K562 (cell line): ENCODE measurements around the gene LHX3. TPM values are rescaled to one million over a fixed set of nuclear protein-coding genes. Genes with fewer than 3 reads are reported as not detected.
A peak's percentile ranks its signal among the peaks of the same experiment; 100 is the strongest.

Experiments
- ATAC-seq: fragments of 200-7000 bp; cut with Tn5 transposase; 3 replicates; pipeline ENCODE4 v1.9.1; 2020; ENCODE audit warnings: moderate library complexity
- BruUV-seq: library from RNA; stranded (reverse); fragments of 400-500 nt; replicated peaks from 2 replicates; lab custom pipeline; 2021; lab: Mats Ljungman, UMichigan
- CTCF ChIA-PET: fragments of 300-600 bp; formaldehyde crosslinking; extraction: SDS; loops from one replicate; lab custom pipeline; 2021; ENCODE audit warnings: low intra/inter-chr PET ratio; lab: Yijun Ruan, JAX
- POLR2A ChIA-PET: fragments of 300-600, 350-650 bp; sonication (Branson Sonifier 250); formaldehyde crosslinking; extraction: SDS; loops from one replicate; lab custom pipeline; 2021; ENCODE audit warnings: antibody characterized with exemption, inconsistent platforms; lab: Yijun Ruan, JAX
- DNase-seq, 4 experiments: peaks; one replicate each; pipeline versions ENCODE4 v3.0.0 to v3.0.0-alpha.2; 2011 to 2018; ENCODE audit warnings: low spot score in 3 of 4, mixed read lengths in 3 of 4; ENCODE audit errors: extremely low read depth in 1 of 4
- FAIRE-seq: peaks from 2 replicates; lab custom pipeline; 2011; peaks lifted over from hg19 to GRCh38; lab: Jason Lieb, UNC
- H2AFZ ChIP-seq: 2 replicates; pipeline ENCODE4 v1.6.0; 2011; ENCODE audit warnings: low read depth, low read length, control low read depth, inconsistent platforms
- H3K27ac ChIP-seq: fragments of 200-600 bp; 3 replicates; pipeline ENCODE4 v1.8.0; 2011; ENCODE audit warnings: low read depth, mild to moderate bottlenecking, control low read depth, inconsistent platforms, low read length, moderate library complexity, mixed read lengths; ENCODE audit errors: extremely low read depth
- H3K27me3 ChIP-seq, 2 experiments: fragments of 300-600 bp in 1 of 2; 2 replicates in 1 of 2; 3 replicates in 1 of 2; pipeline versions ENCODE4 v1.6.0 to v1.8.0; 2011; ENCODE audit warnings: inconsistent platforms in 2 of 2, low read length in 2 of 2, mild to moderate bottlenecking in 1 of 2, mixed read lengths in 1 of 2, moderate library complexity in 1 of 2; ENCODE audit not compliant: control insufficient read depth in 2 of 2, insufficient read depth in 2 of 2
- H3K36me3 ChIP-seq: fragments of 300-600 bp; 3 replicates; pipeline ENCODE4 v1.8.0; 2011; ENCODE audit warnings: mild to moderate bottlenecking, low read length, inconsistent platforms; ENCODE audit not compliant: control insufficient read depth, insufficient read depth
- H3K4me1 ChIP-seq, 2 experiments: fragments of 200-600 bp in 1 of 2; replicated peaks in 1 of 2; 2 replicates in 1 of 2; 3 replicates in 1 of 2; pipeline versions ENCODE4 v1.5.1 to v1.8.0; 2011; ENCODE audit warnings: inconsistent platforms in 2 of 2, low read length in 2 of 2, mild to moderate bottlenecking in 1 of 2, mixed read lengths in 1 of 2, moderate library complexity in 1 of 2; ENCODE audit not compliant: control insufficient read depth in 2 of 2, insufficient read depth in 2 of 2
- H3K4me2 ChIP-seq: 2 replicates; pipeline ENCODE4 v1.6.1; 2011; ENCODE audit warnings: low read length, control low read depth, inconsistent platforms, mixed read lengths; ENCODE audit not compliant: insufficient read depth
- H3K4me3 ChIP-seq: fragments of 200-600 bp; sonication (generic), shearing (Covaris generic); 2 replicates; pipeline ENCODE4 v1.5.1; 2016; ENCODE audit warnings: control low read depth, inconsistent platforms
- H3K79me2 ChIP-seq: fragments of 200-600 bp; 3 replicates; pipeline ENCODE4 v1.8.0; 2011; ENCODE audit warnings: low read length, inconsistent platforms; ENCODE audit not compliant: control insufficient read depth, insufficient read depth
- H3K9ac ChIP-seq, 2 experiments: 2 replicates each; pipeline versions ENCODE4 v1.6.0 to v1.6.1; 2011; ENCODE audit warnings: low read depth in 2 of 2, low read length in 2 of 2, control low read depth in 1 of 2, inconsistent platforms in 1 of 2, mild to moderate bottlenecking in 1 of 2, mixed read lengths in 1 of 2; ENCODE audit not compliant: insufficient read depth in 1 of 2
- H3K9me1 ChIP-seq: one replicate; pipeline ENCODE4 v1.6.0; 2011; ENCODE audit warnings: inconsistent platforms, mild to moderate bottlenecking, low read length, moderate library complexity; ENCODE audit not compliant: control insufficient read depth, insufficient read depth
- H3K9me3 ChIP-seq: replicated peaks from 2 replicates; pipeline ENCODE4 v1.5.1; 2011; ENCODE audit warnings: low read depth, low read length, inconsistent platforms; ENCODE audit not compliant: control insufficient read depth, insufficient read depth
- H4K20me1 ChIP-seq: replicated peaks from 2 replicates; pipeline ENCODE4 v1.6.1; 2011; ENCODE audit warnings: low read length, inconsistent platforms, mixed read lengths; ENCODE audit not compliant: control insufficient read depth, insufficient read depth
- CXXC5 ChIP-seq: fragments of 250-450 bp; sonication (Bioruptor Pico); IDR thresholded peaks from 2 replicates; pipeline ENCODE4 v1.8.0; 2022; ENCODE audit warnings: inconsistent platforms, mild to moderate bottlenecking, moderate library complexity
- GATA2 ChIP-seq: sonication (generic); formaldehyde crosslinking; IDR thresholded peaks from 2 replicates; pipeline ENCODE4 v1.4.0; 2020; ENCODE audit warnings: mild to moderate bottlenecking, missing genetic modification reagents
- JUNB ChIP-seq: fragments of 450-650 bp; formaldehyde crosslinking; conservative IDR thresholded peaks from 2 replicates; pipeline ENCODE4 v1.4.0; 2020; ENCODE audit warnings: mild to moderate bottlenecking
- MAZ ChIP-seq, 2 experiments: fragments of 450-650 bp in 1 of 2; sonication (generic) in 1 of 2; formaldehyde crosslinking; IDR thresholded peaks in 1 of 2; conservative IDR thresholded peaks in 1 of 2; 2 replicates each; pipeline versions ENCODE4 v1.4.0 to v1.5.0; 2020; ENCODE audit warnings: mild to moderate bottlenecking in 1 of 2, missing genetic modification reagents in 1 of 2
- POLR2G ChIP-seq: fragments of 200-400 bp; formaldehyde crosslinking; IDR thresholded peaks from 2 replicates; pipeline ENCODE4 v1.6.1; 2017; ENCODE audit warnings: low read depth, mild to moderate bottlenecking, antibody characterized with exemption, low read length, moderate library complexity
- PYGO2 ChIP-seq: fragments of 450-650 bp; IDR thresholded peaks from 2 replicates; pipeline ENCODE4 v1.6.1; 2016; ENCODE audit warnings: mild to moderate bottlenecking, missing genetic modification characterization, moderate library complexity, missing compliant biosample characterization
- RBM22 ChIP-seq: fragments of 200-400 bp; formaldehyde crosslinking; IDR thresholded peaks from 2 replicates; pipeline ENCODE4 v1.6.1; 2018; ENCODE audit warnings: low read length, low read depth; ENCODE audit not compliant: poor library complexity, severe bottlenecking
- SMAD4 ChIP-seq: fragments of 250-450 bp; sonication (Bioruptor Pico); conservative IDR thresholded peaks from 2 replicates; pipeline ENCODE4 v1.8.0; 2021; ENCODE audit warnings: inconsistent platforms, mild to moderate bottlenecking, moderate library complexity
- SRSF7 ChIP-seq: fragments of 200-400 bp; formaldehyde crosslinking; optimal IDR thresholded peaks from 2 replicates; pipeline ENCODE3; 2017; ENCODE audit warnings: mild to moderate bottlenecking, low read depth, low read length
- U2AF1 ChIP-seq: fragments of 200-400 bp; formaldehyde crosslinking; optimal IDR thresholded peaks from 2 replicates; pipeline ENCODE3; 2017; ENCODE audit warnings: mild to moderate bottlenecking, low read depth, low read length, moderate library complexity
- ZNF785 ChIP-seq: fragments of 250-450 bp; sonication (Bioruptor Pico); IDR thresholded peaks from 2 replicates; pipeline ENCODE4 v1.4.0; 2020; ENCODE audit warnings: mild to moderate bottlenecking
- WGBS: fragments of 100-300 bp; shearing (Covaris generic); methylation state at CpG from one replicate; pipeline ENCODE4 v1.1.6; 2016; ENCODE audit warnings: low coverage, mixed read lengths; ENCODE audit not compliant: insufficient coverage; ENCODE audit errors: missing lambda C conversion rate; 5-methylcytosine and 5-hydroxymethylcytosine counted together
- in situ Hi-C: fragments of 300-500 bp; cut with MboI; formaldehyde crosslinking; loops from 4 replicates; pipeline ENCODE4 v1.15.0; 2018; ENCODE audit warnings: inconsistent platforms, mixed read lengths
- intact Hi-C: fragments of 100-400 bp; cut with micrococcal nuclease; formaldehyde crosslinking; loops from 2 replicates; pipeline ENCODE4 v1.14.2; 2022
- polyA plus RNA-seq, 8 experiments: library from polyadenylated mRNA; depleted of rRNA in 4 of 8; stranded (reverse) in 5 of 8; unstranded in 3 of 8; fragments of >200 nt; fragmentation: Nextera tagmentation in 2 of 8; fragmentation: Illumina TruSeq in 1 of 8; extraction: Ambion mirVana in 2 of 8; extraction: Trizol in 1 of 8; gene quantifications; 2 replicates each; pipeline versions ENCODE4 v1.2.1 to v1.2.3, GENCODE V29; 2011 to 2014; ENCODE audit warnings: inconsistent platforms in 1 of 8, missing spikeins in 1 of 8
- total RNA-seq, 7 experiments: library from RNA; depleted of rRNA in 6 of 7; stranded (reverse); fragments of >200 nt in 6 of 7; fragmentation: Illumina TruSeq in 2 of 7; extraction: Trizol in 2 of 7; gene quantifications; 2 replicates each; pipeline versions ENCODE4 v1.2.1 to v1.2.3, GENCODE V29; 2011 to 2021; ENCODE audit warnings: low replicate concordance in 1 of 7
- TF ChIP-seq, protein P1 (sequence below): fragments of 250-450 bp; sonication (Bioruptor Pico); IDR thresholded peaks from 2 replicates; pipeline ENCODE4 v1.8.0; 2022; ENCODE audit warnings: inconsistent platforms

The LHX3 gene
- total and polyA plus RNA-seq, 9 of the 15 experiments (the other 6 are each of a cell fraction or from before 2014, with no cell fraction given), result 0.09 TPM; not detected in 8

DNA sequence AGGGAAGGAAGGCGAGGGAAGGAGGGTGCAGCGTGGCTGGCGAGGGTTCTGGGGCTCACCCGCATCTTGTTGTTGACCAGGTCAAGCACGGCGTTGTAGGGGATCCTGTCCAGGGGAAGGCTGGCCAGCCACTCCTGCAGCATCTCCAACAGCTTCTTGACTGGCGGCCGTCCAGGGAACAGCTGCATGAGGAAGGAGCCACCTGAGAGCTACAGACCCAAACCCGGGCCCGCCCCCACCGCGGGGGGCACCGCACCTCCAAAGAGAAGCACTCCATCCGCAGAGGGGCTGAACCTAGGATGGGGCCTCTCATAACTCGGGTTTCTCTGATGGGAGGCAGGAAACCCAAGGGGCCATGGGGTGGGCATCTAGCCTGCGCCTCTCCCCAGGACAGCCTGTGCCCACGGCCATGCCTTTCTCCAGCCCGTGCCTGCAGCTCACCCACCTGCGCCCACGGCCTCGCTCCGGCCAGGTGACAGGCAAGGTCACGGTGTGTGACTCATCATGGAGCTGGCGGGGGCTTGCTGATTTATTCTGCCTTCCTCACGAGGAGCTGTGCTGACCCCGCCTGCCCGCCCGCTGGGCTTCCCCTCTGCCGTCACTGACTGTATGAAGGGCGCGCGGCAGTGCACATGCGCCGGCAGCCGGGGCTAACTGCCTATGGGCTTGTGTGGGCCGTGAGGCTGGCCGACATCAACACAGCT lies 11.8 kb upstream of the LHX3 start:
- in situ Hi-C loops, result no loop called here
- Histone ChIP-seq H4K20me1 (peaks cover 9% of the 10 kb centered on the region), H3K4me2 (no peak overlapping the region), H3K27ac (no peak overlapping the region), H3K79me2 (no peaks in the 10 kb centered on the region), H3K9ac (no peak overlapping the region), H3K4me1 (peaks cover 27 to 47% of the 10 kb centered on the region in 2 experiments), H3K4me3 (no peak overlapping the region), H3K9me1 (peaks cover 3% of the 10 kb centered on the region), H2AFZ (no peak overlapping the region), H3K27me3 (no peaks in the 10 kb centered on the region), H3K36me3 (peaks cover 84% of the 10 kb centered on the region; the same call in 2 of the 3 replicates), H3K9me3 (no peaks in the 10 kb centered on the region)
- no TSS peak for BruUV-seq
- POLR2A ChIA-PET, result interaction anchor here (0.7 to 1.6 kb wide), 6 partner anchors 8 to 78 kb away, joined by 3 to 5 read pairs (median 4); no protein-coding TSS in a partner anchor
- DNase-seq, result no peak
- no peak for ATAC-seq
- no peak for FAIRE-seq
- peak; percentile 21 for TF ChIP-seq RBM22
- peak; percentile 53 for TF ChIP-seq POLR2G
- TF ChIP-seq JUNB (CRISPR knock-in tag), result no peak
- intact Hi-C loops, result no loop called here
- CTCF ChIA-PET, result no interaction called here
- WGBS, result 94% methylated on average over 14 of the region's 37 CpGs

DNA sequence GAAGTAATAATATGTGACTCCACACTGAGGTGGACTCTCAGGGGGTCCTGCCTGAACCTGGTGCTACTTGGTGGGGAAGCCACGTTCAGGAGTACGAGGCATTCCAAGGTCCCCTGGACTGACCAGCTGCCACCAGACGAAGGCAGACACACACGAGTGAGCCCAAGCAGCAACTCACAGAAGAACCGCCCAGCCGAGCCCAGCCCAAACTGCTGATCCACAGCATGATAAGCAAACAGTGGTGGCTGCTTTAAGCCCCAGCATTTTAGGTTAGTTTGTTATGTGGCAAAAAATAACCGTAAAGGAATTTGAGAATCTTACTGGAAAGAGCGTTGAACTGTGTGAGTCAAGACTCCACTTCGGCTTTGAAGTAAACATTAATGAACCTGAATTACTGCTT lies 8.8 kb upstream of the LHX3 start:
- Histone ChIP-seq H2AFZ (no peak overlapping the region), H4K20me1 (peaks cover 9% of the 10 kb centered on the region; the same call in 1 of the 2 replicates), H3K36me3 (peaks cover 97% of the 10 kb centered on the region; the same call in 2 of the 3 replicates), H3K9me3 (no peaks in the 10 kb centered on the region), H3K9me1 (no peaks in the 10 kb centered on the region), H3K27ac (peak overlapping the region; percentile 40; the same call in 2 of the 3 replicates), H3K4me3 (no peak overlapping the region), H3K4me2 (peak overlapping the region; percentile 41; the same call in 1 of the 2 replicates), H3K79me2 (no peaks in the 10 kb centered on the region), H3K4me1 (peaks cover 14 to 47% of the 10 kb centered on the region in 2 experiments), H3K27me3 (no peaks in the 10 kb centered on the region), H3K9ac (peak overlapping the region; percentile 20 to 32; a peak in 1 of 4 replicates)
- BruUV-seq, result no TSS peak
- 21% methylated on average over 9 of the region's 9 CpGs for WGBS
- ATAC-seq (peak; percentile 90), FAIRE-seq (peak; percentile 88), DNase-seq (peak in 3 of 4 experiments; percentile 56 to 60 (median 58))
- POLR2A ChIA-PET, result interaction anchor here (0.6 to 1.0 kb wide), 2 partner anchors 11 to 17 kb away, joined by 3 to 4 read pairs; no protein-coding TSS in a partner anchor
- intact Hi-C loops (no loop called here), in situ Hi-C loops (no loop called here)
- CTCF ChIA-PET, result no interaction called here
- TF ChIP-seq ZNF785, result no peak
- no peak for TF ChIP-seq SRSF7
- TF ChIP-seq U2AF1, result no peak
- TF ChIP-seq GATA2 (CRISPR knock-in tag), result peak; percentile 46; the same call in 1 of the 2 replicates
- TF ChIP-seq PYGO2 (tag), result no peak
- peak; percentile 84 for TF ChIP-seq SMAD4
- TF ChIP-seq, protein P1, sequence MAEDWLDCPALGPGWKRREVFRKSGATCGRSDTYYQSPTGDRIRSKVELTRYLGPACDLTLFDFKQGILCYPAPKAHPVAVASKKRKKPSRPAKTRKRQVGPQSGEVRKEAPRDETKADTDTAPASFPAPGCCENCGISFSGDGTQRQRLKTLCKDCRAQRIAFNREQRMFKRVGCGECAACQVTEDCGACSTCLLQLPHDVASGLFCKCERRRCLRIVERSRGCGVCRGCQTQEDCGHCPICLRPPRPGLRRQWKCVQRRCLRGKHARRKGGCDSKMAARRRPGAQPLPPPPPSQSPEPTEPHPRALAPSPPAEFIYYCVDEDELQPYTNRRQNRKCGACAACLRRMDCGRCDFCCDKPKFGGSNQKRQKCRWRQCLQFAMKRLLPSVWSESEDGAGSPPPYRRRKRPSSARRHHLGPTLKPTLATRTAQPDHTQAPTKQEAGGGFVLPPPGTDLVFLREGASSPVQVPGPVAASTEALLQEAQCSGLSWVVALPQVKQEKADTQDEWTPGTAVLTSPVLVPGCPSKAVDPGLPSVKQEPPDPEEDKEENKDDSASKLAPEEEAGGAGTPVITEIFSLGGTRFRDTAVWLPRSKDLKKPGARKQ (CRISPR knock-in tag), result no peak
- peak; percentile 38; the same call in 1 of the 2 replicates for TF ChIP-seq CXXC5 (CRISPR knock-in tag)
- 0 out of 4 replicates have a peak, but pooled peaks of 1 of the 2 experiments have one; percentile 32 for TF ChIP-seq MAZ (CRISPR knock-in tag; conservative IDR thresholded peaks at IDR 0.05 in 1 of 2, IDR thresholded peaks at IDR 0.05 in 1 of 2)
